Mesothelial cell of epicardium (in vitro differentiated cells): ENCODE measurements around the gene PLCB1. TPM values are rescaled to one million over a fixed set of nuclear protein-coding genes. Genes with fewer than 3 reads are reported as not detected.

ENCODE experiments used
- DNase-seq, 2 experiments: peaks; one replicate each; pipeline ENCODE4 v3.0.0; 2021; ENCODE audit warnings: low spot score in 2 of 2; ENCODE audit not compliant: unreplicated experiment in 2 of 2
- H3K27ac Mint-ChIP-seq: 2 replicates; pipeline ENCODE4 v1.8.0; 2021; ENCODE audit warnings: mixed read lengths
- H3K27me3 Mint-ChIP-seq: 2 replicates; pipeline ENCODE4 v1.8.0; 2021; ENCODE audit warnings: low read depth, mixed read lengths
- H3K36me3 Mint-ChIP-seq: 2 replicates; pipeline ENCODE4 v1.8.0; 2021; ENCODE audit warnings: mixed read lengths
- H3K4me1 Mint-ChIP-seq: 2 replicates; pipeline ENCODE4 v1.8.0; 2021; ENCODE audit warnings: mixed read lengths
- H3K4me3 Mint-ChIP-seq: 2 replicates; pipeline ENCODE4 v1.8.0; 2021; ENCODE audit warnings: mild to moderate bottlenecking, moderate library complexity, mixed read lengths
- H3K9me3 Mint-ChIP-seq: 2 replicates; pipeline ENCODE4 v1.8.0; 2021; ENCODE audit warnings: mixed read lengths
- total RNA-seq: library from RNA; stranded (reverse); gene quantifications from 3 replicates; pipeline ENCODE4 v1.2.1, GENCODE V29; 2021
- TF ChIP-seq, protein P1 (sequence below): fragments of 200-600 bp; sonication (generic); IDR thresholded peaks from one replicate; pipeline ENCODE4 v1.5.0; 2021; ENCODE audit warnings: antibody characterized with exemption; ENCODE audit not compliant: unreplicated experiment

Gene PLCB1
- total RNA-seq, 1 donor from 2014 or later = 41.5 TPM

DNA sequence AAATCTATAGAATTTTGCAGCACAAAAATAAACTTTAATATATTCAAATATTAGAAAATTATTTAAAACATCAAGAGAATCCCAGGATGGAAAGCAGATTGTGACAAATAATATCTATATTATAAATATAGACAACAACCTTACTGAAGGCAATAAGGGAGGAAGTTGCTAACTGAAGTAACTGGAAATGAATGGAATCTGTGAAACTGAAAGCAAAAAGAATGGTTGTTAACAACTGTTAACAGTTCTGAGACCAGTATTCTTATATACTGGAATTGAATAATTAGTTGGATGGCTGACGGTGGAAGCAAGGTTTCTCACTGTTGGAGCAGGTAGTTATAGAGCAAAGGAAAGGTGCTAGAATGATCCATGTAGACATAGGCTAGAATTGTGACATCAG is 220.4 kb downstream of the PLCB1 start:
- no peak for DNase-seq
- no peak overlapping the region for H3K27ac Mint-ChIP-seq
- no peak overlapping the region for H3K4me3 Mint-ChIP-seq
- H3K9me3 Mint-ChIP-seq = no peaks in the 10 kb centered on the region
- no peaks in the 10 kb centered on the region for H3K36me3 Mint-ChIP-seq
- no peaks in the 10 kb centered on the region for H3K27me3 Mint-ChIP-seq
- TF ChIP-seq, protein P1, sequence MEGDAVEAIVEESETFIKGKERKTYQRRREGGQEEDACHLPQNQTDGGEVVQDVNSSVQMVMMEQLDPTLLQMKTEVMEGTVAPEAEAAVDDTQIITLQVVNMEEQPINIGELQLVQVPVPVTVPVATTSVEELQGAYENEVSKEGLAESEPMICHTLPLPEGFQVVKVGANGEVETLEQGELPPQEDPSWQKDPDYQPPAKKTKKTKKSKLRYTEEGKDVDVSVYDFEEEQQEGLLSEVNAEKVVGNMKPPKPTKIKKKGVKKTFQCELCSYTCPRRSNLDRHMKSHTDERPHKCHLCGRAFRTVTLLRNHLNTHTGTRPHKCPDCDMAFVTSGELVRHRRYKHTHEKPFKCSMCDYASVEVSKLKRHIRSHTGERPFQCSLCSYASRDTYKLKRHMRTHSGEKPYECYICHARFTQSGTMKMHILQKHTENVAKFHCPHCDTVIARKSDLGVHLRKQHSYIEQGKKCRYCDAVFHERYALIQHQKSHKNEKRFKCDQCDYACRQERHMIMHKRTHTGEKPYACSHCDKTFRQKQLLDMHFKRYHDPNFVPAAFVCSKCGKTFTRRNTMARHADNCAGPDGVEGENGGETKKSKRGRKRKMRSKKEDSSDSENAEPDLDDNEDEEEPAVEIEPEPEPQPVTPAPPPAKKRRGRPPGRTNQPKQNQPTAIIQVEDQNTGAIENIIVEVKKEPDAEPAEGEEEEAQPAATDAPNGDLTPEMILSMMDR = no peak
- H3K4me1 Mint-ChIP-seq = peaks cover 8% of the 10 kb centered on the region

DNA sequence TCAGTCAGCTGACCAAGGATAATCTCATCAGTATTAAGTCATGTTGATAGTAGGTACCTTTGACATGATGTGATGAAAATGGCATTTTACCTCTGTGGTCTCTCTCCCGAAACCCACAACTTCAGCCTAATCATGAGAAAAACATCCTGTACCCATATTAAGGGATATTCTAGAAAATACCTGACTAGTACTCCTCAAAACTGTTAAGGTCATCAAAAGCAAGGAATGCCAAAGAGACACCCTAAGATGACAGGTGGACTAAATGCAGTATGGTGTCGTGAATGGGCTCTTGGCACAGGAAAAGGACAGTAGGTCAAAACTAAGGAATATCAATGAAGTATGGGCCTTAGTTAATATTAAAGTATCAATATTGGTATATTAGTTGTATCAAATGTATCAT is 221.4 kb downstream of the PLCB1 start:
- TF ChIP-seq, protein P1 = no peak
- H3K36me3 Mint-ChIP-seq = no peaks in the 10 kb centered on the region
- no peaks in the 10 kb centered on the region for H3K9me3 Mint-ChIP-seq
- H3K4me3 Mint-ChIP-seq = no peak overlapping the region
- no peaks in the 10 kb centered on the region for H3K27me3 Mint-ChIP-seq
- no peak overlapping the region for H3K27ac Mint-ChIP-seq
- H3K4me1 Mint-ChIP-seq = peaks cover 3% of the 10 kb centered on the region
- no peak for DNase-seq

DNA sequence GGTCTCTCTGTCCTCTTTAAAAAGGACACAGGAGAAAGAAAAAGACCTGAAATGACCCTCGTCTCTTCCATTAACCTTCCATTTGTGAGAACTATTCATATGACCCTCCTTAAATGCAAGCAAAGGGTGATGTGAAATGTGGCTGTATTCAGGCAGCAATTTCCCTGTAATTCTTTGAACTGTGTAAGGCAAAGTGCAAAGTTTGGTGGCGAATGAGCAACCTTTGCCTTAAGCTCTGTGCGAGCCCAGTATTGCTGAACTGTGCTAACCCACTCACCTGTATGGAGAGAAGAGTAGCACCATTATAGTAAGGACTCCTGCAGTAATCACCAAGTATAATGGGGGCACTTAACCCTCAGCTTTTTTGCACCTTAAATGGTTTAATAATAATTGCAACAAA is 223.4 kb downstream of the PLCB1 start:
- no peaks in the 10 kb centered on the region for H3K36me3 Mint-ChIP-seq
- H3K9me3 Mint-ChIP-seq = no peaks in the 10 kb centered on the region
- no peak for DNase-seq
- H3K27ac Mint-ChIP-seq = no peak overlapping the region
- no peaks in the 10 kb centered on the region for H3K27me3 Mint-ChIP-seq
- peaks cover 3% of the 10 kb centered on the region for H3K4me1 Mint-ChIP-seq
- TF ChIP-seq, protein P1 = no peak
- no peak overlapping the region for H3K4me3 Mint-ChIP-seq

DNA sequence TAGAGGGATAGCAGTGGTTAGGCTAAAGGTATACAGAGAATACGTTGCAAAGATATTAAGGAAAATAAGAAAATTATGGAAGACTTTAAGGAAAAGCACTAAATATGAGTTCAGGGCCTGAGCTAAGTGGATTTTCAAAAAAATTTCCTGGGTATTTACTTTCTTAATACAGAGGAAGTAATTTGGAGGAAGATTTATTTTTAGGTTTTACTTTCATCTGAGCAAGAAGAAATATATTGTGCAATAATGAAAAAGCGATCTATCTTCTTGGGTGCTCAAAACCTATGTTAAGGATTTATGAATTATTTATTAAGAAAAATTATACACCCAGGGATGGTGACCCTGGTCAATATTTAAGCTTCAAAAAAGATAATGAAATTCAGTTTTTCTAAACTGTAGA is 224.7 kb downstream of the PLCB1 start:
- Mint-ChIP-seq H3K36me3 (no peaks in the 10 kb centered on the region), H3K4me1 (peaks cover 15% of the 10 kb centered on the region), H3K27me3 (no peaks in the 10 kb centered on the region), H3K9me3 (no peaks in the 10 kb centered on the region), H3K27ac (no peak overlapping the region), H3K4me3 (no peak overlapping the region)
- TF ChIP-seq, protein P1 = no peak
- DNase-seq = no peak

DNA sequence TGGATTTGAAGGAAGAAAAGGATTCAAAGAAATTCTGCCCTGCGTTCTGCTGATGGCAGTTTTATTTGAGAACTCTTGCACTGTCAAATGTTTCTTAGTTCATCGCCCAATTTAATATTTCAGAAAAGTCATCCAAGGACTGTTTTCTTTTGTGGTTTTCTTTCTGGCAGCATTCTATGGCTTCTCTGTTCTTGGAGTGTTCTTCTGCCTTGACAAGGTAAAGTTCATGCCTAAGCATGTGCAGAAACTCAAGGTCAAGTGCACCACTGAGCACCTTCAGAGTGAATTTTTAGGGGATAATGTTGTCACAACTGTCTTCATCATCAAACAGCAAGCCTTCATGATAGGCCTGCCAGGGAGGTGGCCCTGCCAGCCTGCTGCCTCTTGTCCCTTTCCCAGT is 225.6 kb downstream of the PLCB1 start:
- no peak for DNase-seq
- no peaks in the 10 kb centered on the region for H3K27me3 Mint-ChIP-seq
- H3K4me1 Mint-ChIP-seq = peaks cover 20% of the 10 kb centered on the region
- H3K36me3 Mint-ChIP-seq = no peaks in the 10 kb centered on the region
- no peak overlapping the region for H3K4me3 Mint-ChIP-seq
- H3K27ac Mint-ChIP-seq = no peak overlapping the region
- TF ChIP-seq, protein P1 = no peak
- no peaks in the 10 kb centered on the region for H3K9me3 Mint-ChIP-seq

DNA sequence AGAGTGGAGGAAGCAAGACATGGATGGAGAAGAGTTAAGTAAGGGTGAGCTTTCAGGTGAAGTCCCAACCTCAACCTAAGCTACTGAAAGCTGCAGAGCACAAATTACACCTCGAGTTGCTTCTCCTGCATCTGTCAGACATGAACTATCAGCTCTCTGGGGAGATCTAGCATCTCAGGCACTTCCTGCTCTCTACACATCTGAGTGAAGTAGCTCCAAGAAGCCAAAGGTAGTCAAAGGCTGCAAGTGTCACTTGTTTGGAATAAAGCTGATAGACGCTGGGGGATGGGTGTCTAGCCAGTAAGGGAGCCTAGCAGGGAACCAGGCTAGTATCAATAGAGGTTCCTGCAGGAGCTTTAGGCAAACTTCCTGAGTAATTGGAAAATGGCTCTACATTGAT is 228.0 kb downstream of the PLCB1 start:
- H3K9me3 Mint-ChIP-seq = no peaks in the 10 kb centered on the region
- no peak overlapping the region for H3K27ac Mint-ChIP-seq
- TF ChIP-seq, protein P1 = no peak
- H3K27me3 Mint-ChIP-seq = peaks cover 3% of the 10 kb centered on the region
- H3K4me1 Mint-ChIP-seq = peaks cover 23% of the 10 kb centered on the region
- DNase-seq = no peak
- H3K4me3 Mint-ChIP-seq = no peak overlapping the region
- H3K36me3 Mint-ChIP-seq = no peaks in the 10 kb centered on the region
